DOHH2 (cell line): ENCODE measurements around the gene FAM219B.

Experiments
- CTCF ChIP-seq: fragments of 200-600 bp; sonication (generic); IDR thresholded peaks from one replicate; pipeline ENCODE4 v1.5.1; 2014; ENCODE audit warnings: antibody characterized with exemption, mild to moderate bottlenecking, low read depth, low read length; ENCODE audit not compliant: poor library complexity, severe bottlenecking
- EZH2phosphoT487 ChIP-seq: fragments of 200-600 bp; sonication (generic); IDR thresholded peaks from 2 replicates; pipeline ENCODE4 v1.6.1; 2017; ENCODE audit warnings: borderline replicate concordance, mild to moderate bottlenecking, antibody characterized with exemption, low read length, moderate library complexity, mixed read lengths

- TF ChIP-seq CTCF (no peak), EZH2phosphoT487 (no peak)
These were observed 13.7 kb downstream of the FAM219B start for GRCh38 chr15:74892931-74893330.
